Neural cell (in vitro differentiated cells): ENCODE results near the gene TNRC6A. TPM values are rescaled to one million over a fixed set of nuclear protein-coding genes. Genes with fewer than 3 reads are reported as not detected.

Experiments
- H2AFZ ChIP-seq: fragments of 200-600, 300-800 bp; sonication (generic), shearing (Covaris generic); 2 replicates; pipeline ENCODE4 v1.6.0; 2014; ENCODE audit warnings: low read depth, mild to moderate bottlenecking, antibody characterized with exemption, low read length, moderate library complexity
- H3F3A ChIP-seq: fragments of 200-600 bp; shearing (Covaris generic); 2 replicates; pipeline ENCODE4 v1.6.1; 2016; ENCODE audit warnings: mild to moderate bottlenecking, moderate library complexity, mixed read lengths, antibody characterized with exemption, low read length; ENCODE audit not compliant: insufficient read depth, poor library complexity, severe bottlenecking
- H3K27ac ChIP-seq: fragments of 200-600, 300-800 bp; sonication (generic), shearing (Covaris generic); 2 replicates; pipeline ENCODE4 v1.5.1; 2014; ENCODE audit warnings: mild to moderate bottlenecking, low read length, moderate library complexity
- H3K27me3 ChIP-seq: fragments of 300-800, 200-600 bp; sonication (generic), shearing (Covaris generic); 2 replicates; pipeline ENCODE4 v1.6.0; 2014; ENCODE audit warnings: mild to moderate bottlenecking, low read depth, low read length, moderate library complexity; ENCODE audit not compliant: insufficient read depth
- H3K36me3 ChIP-seq: fragments of 300-800, 200-600 bp; sonication (generic), shearing (Covaris generic); 2 replicates; pipeline ENCODE4 v1.5.1; 2014; ENCODE audit warnings: mild to moderate bottlenecking, antibody characterized with exemption, low read length, moderate library complexity; ENCODE audit not compliant: insufficient read depth
- H3K4me2 ChIP-seq: fragments of 300-800, 200-600 bp; sonication (generic), shearing (Covaris generic); 2 replicates; pipeline ENCODE4 v1.6.0; 2014; ENCODE audit warnings: mild to moderate bottlenecking, low read length
- H3K4me3 ChIP-seq: fragments of 300-800, 200-600 bp; sonication (generic), shearing (Covaris generic); 2 replicates; pipeline ENCODE4 v1.5.1; 2014; ENCODE audit warnings: mild to moderate bottlenecking, low read length, moderate library complexity
- H3K79me2 ChIP-seq: fragments of 200-600 bp; shearing (Covaris generic); replicated peaks from 2 replicates; pipeline ENCODE4 v1.6.0; 2014; ENCODE audit warnings: mild to moderate bottlenecking, low read length, moderate library complexity; ENCODE audit not compliant: insufficient read depth
- H3K9ac ChIP-seq: fragments of 300-800, 200-600 bp; sonication (generic), shearing (Covaris generic); 2 replicates; pipeline ENCODE4 v1.6.1; 2016; ENCODE audit warnings: mild to moderate bottlenecking, low read length, mixed read lengths
- H3K9me2 ChIP-seq: fragments of 200-600 bp; shearing (Covaris generic); 2 replicates; pipeline ENCODE4 v1.6.1; 2016; ENCODE audit warnings: mild to moderate bottlenecking, low read length, mixed read lengths; ENCODE audit not compliant: insufficient read depth
- H3K9me3 ChIP-seq: fragments of 200-600, 300-800 bp; sonication (generic), shearing (Covaris generic); 2 replicates; pipeline ENCODE4 v1.6.1; 2016; ENCODE audit warnings: mild to moderate bottlenecking, mixed run types, low read length, moderate library complexity, mixed read lengths
- H4K20me1 ChIP-seq: fragments of 200-600 bp; shearing (Covaris generic); 2 replicates; pipeline ENCODE4 v1.6.1; 2016; ENCODE audit warnings: mild to moderate bottlenecking, mixed run types; ENCODE audit not compliant: insufficient read depth
- EP300 ChIP-seq: fragments of 450-650 bp; conservative IDR thresholded peaks from 2 replicates; pipeline ENCODE4 v1.6.1; 2014; ENCODE audit warnings: antibody characterized with exemption, mild to moderate bottlenecking, moderate library complexity; ENCODE audit not compliant: poor library complexity, severe bottlenecking
- EZH2 ChIP-seq: fragments of 200-600, 300-800 bp; shearing (Covaris generic), sonication (generic); IDR thresholded peaks from 2 replicates; pipeline ENCODE4 v1.6.1; 2014; ENCODE audit warnings: antibody characterized with exemption, low read length, borderline replicate concordance, mild to moderate bottlenecking; ENCODE audit not compliant: insufficient read depth, poor library complexity, severe bottlenecking
- MXI1 ChIP-seq: fragments of 450-650 bp; conservative IDR thresholded peaks from 2 replicates; pipeline ENCODE4 v1.6.1; 2014; ENCODE audit warnings: antibody characterized with exemption, mild to moderate bottlenecking; ENCODE audit not compliant: poor library complexity, severe bottlenecking
- POLR2AphosphoS5 ChIP-seq: IDR thresholded peaks from 2 replicates; pipeline ENCODE4 v1.6.1; 2012
- RAD21 ChIP-seq: fragments of 450-650 bp; conservative IDR thresholded peaks from 2 replicates; pipeline ENCODE4 v1.6.1; 2014; ENCODE audit warnings: antibody characterized with exemption, mild to moderate bottlenecking, moderate library complexity
- REST ChIP-seq: IDR thresholded peaks from 2 replicates; pipeline ENCODE4 v1.6.1; 2012; ENCODE audit warnings: borderline replicate concordance
- SMC3 ChIP-seq: fragments of 450-650 bp; conservative IDR thresholded peaks from 2 replicates; pipeline ENCODE4 v1.6.1; 2014; ENCODE audit warnings: antibody characterized with exemption, mild to moderate bottlenecking, moderate library complexity; ENCODE audit not compliant: poor library complexity
- TAF1 ChIP-seq: IDR thresholded peaks from 2 replicates; pipeline ENCODE4 v1.6.1; 2012; ENCODE audit warnings: low read depth
- polyA plus RNA-seq: library from polyadenylated mRNA; depleted of rRNA; stranded (reverse); fragments of >200 nt; gene quantifications from 2 replicates; pipeline ENCODE4 v1.2.3, GENCODE V29; 2014
- TF ChIP-seq, protein P1 (sequence below): fragments of 450-650 bp; IDR thresholded peaks from 2 replicates; pipeline ENCODE4 v1.5.1; 2014; ENCODE audit warnings: antibody characterized with exemption, mild to moderate bottlenecking, moderate library complexity; ENCODE audit not compliant: poor library complexity, severe bottlenecking

Gene TNRC6A
- polyA plus RNA-seq, 1 donor from 2014 or later = 32.1 TPM

DNA sequence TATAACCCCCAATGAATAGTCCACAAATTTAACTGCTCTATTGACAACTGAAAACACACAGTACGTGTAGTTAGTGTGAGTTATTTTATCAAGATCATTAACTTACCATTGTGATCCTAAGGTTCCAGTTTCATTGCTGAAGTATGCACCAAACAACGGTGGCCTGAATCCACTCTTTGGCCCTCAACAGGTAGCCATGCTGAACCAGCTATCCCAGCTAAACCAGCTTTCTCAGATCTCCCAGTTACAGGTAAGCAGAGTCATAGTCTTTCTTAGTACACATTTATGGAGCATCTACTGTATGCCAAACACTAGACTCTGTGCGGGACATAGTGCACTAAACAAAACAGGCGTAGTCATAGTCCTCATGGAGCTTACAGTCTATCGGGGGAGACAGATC, 76.0 kb downstream of the TNRC6A start:
- H2AFZ ChIP-seq = no peak overlapping the region
- no peaks in the 10 kb centered on the region for H3K9me2 ChIP-seq
- no peaks in the 10 kb centered on the region for H4K20me1 ChIP-seq
- H3K36me3 ChIP-seq = peaks cover 16% of the 10 kb centered on the region
- TF ChIP-seq EP300 (no peak), POLR2AphosphoS5 (no peak), TAF1 (no peak), MXI1 (no peak), EZH2 (no peak), SMC3 (no peak), RAD21 (no peak), REST (no peak)
- TF ChIP-seq, protein P1, sequence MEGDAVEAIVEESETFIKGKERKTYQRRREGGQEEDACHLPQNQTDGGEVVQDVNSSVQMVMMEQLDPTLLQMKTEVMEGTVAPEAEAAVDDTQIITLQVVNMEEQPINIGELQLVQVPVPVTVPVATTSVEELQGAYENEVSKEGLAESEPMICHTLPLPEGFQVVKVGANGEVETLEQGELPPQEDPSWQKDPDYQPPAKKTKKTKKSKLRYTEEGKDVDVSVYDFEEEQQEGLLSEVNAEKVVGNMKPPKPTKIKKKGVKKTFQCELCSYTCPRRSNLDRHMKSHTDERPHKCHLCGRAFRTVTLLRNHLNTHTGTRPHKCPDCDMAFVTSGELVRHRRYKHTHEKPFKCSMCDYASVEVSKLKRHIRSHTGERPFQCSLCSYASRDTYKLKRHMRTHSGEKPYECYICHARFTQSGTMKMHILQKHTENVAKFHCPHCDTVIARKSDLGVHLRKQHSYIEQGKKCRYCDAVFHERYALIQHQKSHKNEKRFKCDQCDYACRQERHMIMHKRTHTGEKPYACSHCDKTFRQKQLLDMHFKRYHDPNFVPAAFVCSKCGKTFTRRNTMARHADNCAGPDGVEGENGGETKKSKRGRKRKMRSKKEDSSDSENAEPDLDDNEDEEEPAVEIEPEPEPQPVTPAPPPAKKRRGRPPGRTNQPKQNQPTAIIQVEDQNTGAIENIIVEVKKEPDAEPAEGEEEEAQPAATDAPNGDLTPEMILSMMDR = no peak
- H3K9ac ChIP-seq = no peak overlapping the region
- H3K27me3 ChIP-seq = no peaks in the 10 kb centered on the region
- H3K79me2 ChIP-seq = no peaks in the 10 kb centered on the region
- H3K9me3 ChIP-seq = no peaks in the 10 kb centered on the region
- no peak overlapping the region for H3K4me2 ChIP-seq
- H3F3A ChIP-seq = no peaks in the 10 kb centered on the region
- no peak overlapping the region for H3K27ac ChIP-seq
- no peak overlapping the region for H3K4me3 ChIP-seq

DNA sequence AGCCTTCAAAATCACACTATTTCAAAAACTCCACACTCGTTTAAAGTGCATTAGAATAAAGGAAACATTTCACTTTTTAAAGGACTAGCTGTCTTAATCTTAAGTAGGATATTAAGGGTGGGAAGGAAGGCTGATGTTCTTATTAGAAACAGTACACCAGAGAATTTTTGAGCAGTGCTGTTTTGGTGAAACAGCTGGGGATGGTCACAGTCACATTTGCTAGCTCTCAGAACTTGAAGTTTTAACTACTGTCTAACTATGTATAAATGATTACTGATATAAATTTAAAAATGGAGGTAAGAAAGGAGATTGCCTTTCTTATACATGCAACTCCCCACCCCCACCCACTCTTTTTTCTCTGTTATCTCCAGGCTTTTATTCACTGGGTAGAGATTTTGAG, 77.8 kb downstream of the TNRC6A start:
- no peak overlapping the region for H3K4me2 ChIP-seq
- no peaks in the 10 kb centered on the region for H3K9me3 ChIP-seq
- H3K27me3 ChIP-seq = no peaks in the 10 kb centered on the region
- H3K9me2 ChIP-seq = no peaks in the 10 kb centered on the region
- H3K79me2 ChIP-seq = no peaks in the 10 kb centered on the region
- no peak overlapping the region for H3K4me3 ChIP-seq
- no peaks in the 10 kb centered on the region for H3F3A ChIP-seq
- no peak overlapping the region for H2AFZ ChIP-seq
- no peak overlapping the region for H3K9ac ChIP-seq
- no peak overlapping the region for H3K27ac ChIP-seq
- TF ChIP-seq MXI1 = no peak
- TF ChIP-seq SMC3 = no peak
- no peak for TF ChIP-seq REST
- no peak for TF ChIP-seq TAF1
- no peak for TF ChIP-seq RAD21
- no peak for TF ChIP-seq EP300
- TF ChIP-seq EZH2 = no peak
- TF ChIP-seq, protein P1 = no peak
- TF ChIP-seq POLR2AphosphoS5 = no peak
- H4K20me1 ChIP-seq = no peaks in the 10 kb centered on the region
- peaks cover 11% of the 10 kb centered on the region for H3K36me3 ChIP-seq
